PC-9 (cell line): ENCODE measurements around the gene CLIC5.

ENCODE experiments used
- CTCF ChIP-seq: fragments of 200-600 bp; sonication (generic); conservative IDR thresholded peaks from 2 replicates; pipeline ENCODE4 v1.6.1; 2017; ENCODE audit warnings: mixed run types, antibody characterized with exemption, mild to moderate bottlenecking, moderate library complexity
- EZH2 ChIP-seq: fragments of 200-600 bp; sonication (generic); IDR thresholded peaks from 2 replicates; pipeline ENCODE4 v1.8.0; 2017; ENCODE audit warnings: antibody characterized with exemption, low read depth

- TF ChIP-seq CTCF (no peak), EZH2 (no peak)
Observed at GRCh38 chr6:46040288-46040687, 24.6 kb upstream of the CLIC5 start.
